SK-N-MC (cell line): ENCODE results near the gene ZNF618.

Experiments used
- DNase-seq: peaks from one replicate; pipeline ENCODE4 v3.0.0-alpha.2; 2011; ENCODE audit warnings: low read depth, low spot score
- H3K27ac ChIP-seq: fragments of 200-600 bp; sonication (generic); 2 replicates; pipeline ENCODE4 v1.5.1; 2016; ENCODE audit warnings: mixed run types
- H3K36me3 ChIP-seq: fragments of 200-600 bp; sonication (generic); 2 replicates; pipeline ENCODE4 v1.6.1; 2017; ENCODE audit warnings: antibody characterized with exemption, low read length, mixed read lengths; ENCODE audit not compliant: insufficient read depth
- H3K4me3 ChIP-seq: fragments of 200-600 bp; sonication (generic); 2 replicates; pipeline ENCODE4 v1.5.1; 2016
- H3K9ac ChIP-seq: fragments of 200-600 bp; sonication (generic); 2 replicates; pipeline ENCODE4 v1.8.0; 2017; ENCODE audit warnings: mixed run types, mixed read lengths; ENCODE audit not compliant: insufficient read length
- H3K9me3 ChIP-seq: fragments of 200-600 bp; sonication (generic); 2 replicates; pipeline ENCODE4 v1.6.1; 2017; ENCODE audit warnings: low read depth, mild to moderate bottlenecking, antibody characterized with exemption, low read length, moderate library complexity, mixed read lengths
- EZH2 ChIP-seq: fragments of 200-600 bp; sonication (generic); IDR thresholded peaks from one replicate; pipeline ENCODE4 v1.6.1; 2017; ENCODE audit warnings: antibody characterized with exemption
- FOXP2 ChIP-seq: optimal IDR thresholded peaks from 2 replicates; pipeline ENCODE3; 2011; ENCODE audit warnings: mild to moderate bottlenecking, moderate library complexity; ENCODE audit not compliant: insufficient read depth; ENCODE audit errors: extremely low read length, control extremely low read depth
- POLR2AphosphoS5 ChIP-seq: IDR thresholded peaks from 2 replicates; pipeline ENCODE4 v1.6.1; 2012; ENCODE audit warnings: mild to moderate bottlenecking, low read depth, low read length, borderline replicate concordance

Gene ZNF618

GRCh38 chr9:113876151-113876992, at the start of gene ZNF618:
ZNF618 (plus strand) TSS chr9:113876309; CDS start chr9:113876381, 72 bp downstream.
- peak within 1 kb of the TSS; percentile 86 for H3K9ac ChIP-seq
- no peaks in the 10 kb centered on the region for H3K9me3 ChIP-seq
- TF ChIP-seq POLR2AphosphoS5 (no peak), FOXP2 (no peak), EZH2 (no peak)
- DNase-seq: peak; percentile 6
- H3K4me3 ChIP-seq: peak within 1 kb of the TSS; percentile 96
- no peaks in the 10 kb centered on the region; the same call in 1 of the 2 replicates for H3K36me3 ChIP-seq
- H3K27ac ChIP-seq: peak within 1 kb of the TSS; percentile 61

- no peak for DNase-seq
- TF ChIP-seq EZH2 (no peak), POLR2AphosphoS5 (no peak), FOXP2 (no peak)
- no peaks in the 10 kb centered on the region for H3K36me3 ChIP-seq
- no peak overlapping the region; the same call in 1 of the 2 replicates for H3K27ac ChIP-seq
- no peaks in the 10 kb centered on the region; the same call in 1 of the 2 replicates for H3K9me3 ChIP-seq
- no peak overlapping the region for H3K9ac ChIP-seq
- H3K4me3 ChIP-seq: 0 out of 2 replicates have a peak overlapping the region, but pooled peaks have one; percentile 14
Measured at GRCh38 chr9:113828221-113828620, 47.9 kb upstream of the ZNF618 start.

GRCh38 chr9:113837334-113837733, 38.8 kb upstream of the ZNF618 start:
- DNase-seq: no peak
- no peak overlapping the region for H3K27ac ChIP-seq
- H3K9ac ChIP-seq: no peak overlapping the region
- no peaks in the 10 kb centered on the region; the same call in 1 of the 2 replicates for H3K9me3 ChIP-seq
- H3K4me3 ChIP-seq: no peak overlapping the region
- TF ChIP-seq FOXP2: no peak
- TF ChIP-seq POLR2AphosphoS5: no peak
- no peak for TF ChIP-seq EZH2
- H3K36me3 ChIP-seq: no peaks in the 10 kb centered on the region

- Histone ChIP-seq H3K27ac (no peak overlapping the region), H3K9me3 (no peaks in the 10 kb centered on the region; the same call in 1 of the 2 replicates), H3K9ac (no peak overlapping the region), H3K4me3 (no peak overlapping the region), H3K36me3 (no peaks in the 10 kb centered on the region)
- no peak for TF ChIP-seq EZH2
- TF ChIP-seq FOXP2: no peak
- no peak for TF ChIP-seq POLR2AphosphoS5
- DNase-seq: no peak
Measured at GRCh38 chr9:113842086-113842485, 34.0 kb upstream of the ZNF618 start.

- DNase-seq: no peak
- Histone ChIP-seq H3K36me3 (no peaks in the 10 kb centered on the region), H3K9ac (no peak overlapping the region), H3K9me3 (no peaks in the 10 kb centered on the region; the same call in 1 of the 2 replicates), H3K27ac (no peak overlapping the region), H3K4me3 (no peak overlapping the region)
- TF ChIP-seq EZH2 (no peak), POLR2AphosphoS5 (no peak), FOXP2 (no peak)
Measured at GRCh38 chr9:113844466-113844865, 31.6 kb upstream of the ZNF618 start.

- H3K9ac ChIP-seq: no peak overlapping the region
- H3K36me3 ChIP-seq: no peaks in the 10 kb centered on the region
- H3K4me3 ChIP-seq: no peak overlapping the region
- no peaks in the 10 kb centered on the region for H3K9me3 ChIP-seq
- H3K27ac ChIP-seq: no peak overlapping the region
- DNase-seq: no peak
- TF ChIP-seq FOXP2 (no peak), EZH2 (no peak), POLR2AphosphoS5 (no peak)
Measured at GRCh38 chr9:113851359-113851758, 24.8 kb upstream of the ZNF618 start.

- Histone ChIP-seq H3K4me3 (no peak overlapping the region), H3K9ac (no peak overlapping the region), H3K9me3 (no peaks in the 10 kb centered on the region), H3K36me3 (no peaks in the 10 kb centered on the region), H3K27ac (no peak overlapping the region)
- no peak for DNase-seq
- TF ChIP-seq EZH2 (no peak), FOXP2 (no peak), POLR2AphosphoS5 (no peak)
Measured at GRCh38 chr9:113851873-113852272, 24.2 kb upstream of the ZNF618 start.

- no peak overlapping the region for H3K4me3 ChIP-seq
- no peak overlapping the region for H3K27ac ChIP-seq
- H3K9ac ChIP-seq: no peak overlapping the region
- no peak for DNase-seq
- H3K9me3 ChIP-seq: no peaks in the 10 kb centered on the region
- no peaks in the 10 kb centered on the region for H3K36me3 ChIP-seq
- TF ChIP-seq EZH2: no peak
- TF ChIP-seq POLR2AphosphoS5: no peak
- no peak for TF ChIP-seq FOXP2
Measured at GRCh38 chr9:113853333-113853732, 22.8 kb upstream of the ZNF618 start.

- no peaks in the 10 kb centered on the region for H3K36me3 ChIP-seq
- H3K9me3 ChIP-seq: no peaks in the 10 kb centered on the region
- H3K9ac ChIP-seq: no peak overlapping the region
- TF ChIP-seq EZH2 (no peak), FOXP2 (no peak), POLR2AphosphoS5 (no peak)
- no peak overlapping the region for H3K4me3 ChIP-seq
- no peak overlapping the region for H3K27ac ChIP-seq
- no peak for DNase-seq
Measured at GRCh38 chr9:113854310-113854709, 21.8 kb upstream of the ZNF618 start.
